Body of pancreas (tissue), 4 donors: ENCODE results near the gene NF2.

Experiments
- CTCF ChIP-seq, 7 experiments: fragments of 450-650 bp in 4 of 7; fragments of 200-600 bp in 3 of 7; sonication (generic) in 3 of 7; IDR thresholded peaks; one replicate each; pipeline ENCODE4 v1.5.1; 2016 to 2019; ENCODE audit warnings: antibody characterized with exemption in 7 of 7
- POLR2A ChIP-seq, 3 donors: fragments of 450-650 bp; IDR thresholded peaks; one replicate each; pipeline ENCODE4 v1.6.1; 2016; ENCODE audit warnings: antibody characterized with exemption in 3 of 3, mild to moderate bottlenecking in 2 of 3

GRCh38 chr22:29691636-29692326 is 88.3 kb downstream of the NF2 start:
- no peak for TF ChIP-seq CTCF (IDR thresholded peaks at IDR 0.05)
- TF ChIP-seq POLR2A (IDR thresholded peaks at IDR 0.05), result no peak
